A673 (cell line): ENCODE data around the gene GATAD2A.

Experiments
- CTCF ChIP-seq: fragments of 300-800, 200-600 bp; sonication (generic); conservative IDR thresholded peaks from 2 replicates; pipeline ENCODE4 v1.5.1; 2017; ENCODE audit warnings: low read depth, mild to moderate bottlenecking, antibody characterized with exemption, low read length, moderate library complexity, mixed read lengths
- EZH2 ChIP-seq: fragments of 200-600 bp; sonication (generic); IDR thresholded peaks from 2 replicates; pipeline ENCODE4 v1.6.1; 2017; ENCODE audit warnings: borderline replicate concordance, low read depth, mild to moderate bottlenecking, mixed read lengths, antibody characterized with exemption, low read length; ENCODE audit not compliant: poor library complexity, severe bottlenecking

GRCh38 chr19:19404879-19405860, at the start of gene GATAD2A:
- no peak for TF ChIP-seq CTCF
- no peak for TF ChIP-seq EZH2
